ENCODE measurements around the gene PITPNC1.
"Not testable (repeated sequence)": the region's sequence is repeated elsewhere in the genome, so short reads cannot be mapped to it uniquely, and the experiment has no call there.

The PITPNC1 gene

GRCh38 chr17:67369676-67370075, 7.4 kb upstream of the PITPNC1 start:
- DNase-seq (ENCODE audit: low read depth in 3 of 3): no peak

- DNase-seq (ENCODE audit: low read depth in 3 of 3): no peak
Measured at GRCh38 chr17:67372751-67373150, 4.3 kb upstream of the PITPNC1 start.

- DNase-seq (ENCODE audit: low read depth in 3 of 3): peak; percentile 74 to 84 (median 76)
Measured at GRCh38 chr17:67374329-67375053, 2.6 kb upstream of the PITPNC1 start.

DNA sequence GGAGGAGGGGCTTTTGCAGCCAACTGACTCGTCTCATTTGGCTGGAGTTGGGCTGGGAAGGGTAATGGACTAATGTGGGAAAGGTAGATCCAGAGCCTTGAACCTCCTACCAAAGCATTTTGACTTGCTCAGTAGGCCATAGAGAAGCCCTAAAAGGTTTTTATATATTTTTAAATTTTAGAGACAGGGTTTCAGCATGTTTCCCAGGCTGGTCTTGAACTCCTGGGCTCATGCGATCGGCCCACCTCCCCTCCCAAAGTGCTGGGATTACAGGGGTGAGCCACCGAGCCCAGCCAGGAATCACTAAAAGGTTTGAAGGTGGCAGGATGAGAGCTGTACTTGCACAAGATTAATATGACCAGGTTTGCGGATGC, 2.0 kb upstream of the PITPNC1 start:
- no peak for DNase-seq (ENCODE audit: low read depth in 3 of 3)

- no peak for DNase-seq (ENCODE audit: low read depth in 3 of 3)
Measured at GRCh38 chr17:67375716-67376115, 1.4 kb upstream of the PITPNC1 start.

DNA sequence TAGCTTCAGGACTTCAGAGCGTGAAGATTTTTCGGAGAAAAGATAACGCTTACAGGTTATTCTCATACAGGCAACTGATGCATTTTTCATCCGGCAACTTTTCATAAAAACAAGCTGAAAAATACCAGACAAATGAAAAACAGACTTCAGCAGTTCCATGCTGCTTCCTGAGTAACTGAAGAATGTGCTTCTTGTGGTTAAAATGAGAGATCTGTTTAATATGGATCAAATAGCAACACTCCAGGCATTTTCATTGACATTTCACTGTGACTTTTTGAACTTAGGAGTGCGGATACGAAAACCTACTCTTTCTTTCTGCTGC, 705 bp upstream of the PITPNC1 start:
- no peak for DNase-seq (ENCODE audit: low read depth in 3 of 3)

GRCh38 chr17:67377488-67378453, 690 bp downstream of the PITPNC1 start:
- DNase-seq (ENCODE audit: low read depth in 3 of 3): peak in 2 of 3 experiments; percentile 27 to 28

DNA sequence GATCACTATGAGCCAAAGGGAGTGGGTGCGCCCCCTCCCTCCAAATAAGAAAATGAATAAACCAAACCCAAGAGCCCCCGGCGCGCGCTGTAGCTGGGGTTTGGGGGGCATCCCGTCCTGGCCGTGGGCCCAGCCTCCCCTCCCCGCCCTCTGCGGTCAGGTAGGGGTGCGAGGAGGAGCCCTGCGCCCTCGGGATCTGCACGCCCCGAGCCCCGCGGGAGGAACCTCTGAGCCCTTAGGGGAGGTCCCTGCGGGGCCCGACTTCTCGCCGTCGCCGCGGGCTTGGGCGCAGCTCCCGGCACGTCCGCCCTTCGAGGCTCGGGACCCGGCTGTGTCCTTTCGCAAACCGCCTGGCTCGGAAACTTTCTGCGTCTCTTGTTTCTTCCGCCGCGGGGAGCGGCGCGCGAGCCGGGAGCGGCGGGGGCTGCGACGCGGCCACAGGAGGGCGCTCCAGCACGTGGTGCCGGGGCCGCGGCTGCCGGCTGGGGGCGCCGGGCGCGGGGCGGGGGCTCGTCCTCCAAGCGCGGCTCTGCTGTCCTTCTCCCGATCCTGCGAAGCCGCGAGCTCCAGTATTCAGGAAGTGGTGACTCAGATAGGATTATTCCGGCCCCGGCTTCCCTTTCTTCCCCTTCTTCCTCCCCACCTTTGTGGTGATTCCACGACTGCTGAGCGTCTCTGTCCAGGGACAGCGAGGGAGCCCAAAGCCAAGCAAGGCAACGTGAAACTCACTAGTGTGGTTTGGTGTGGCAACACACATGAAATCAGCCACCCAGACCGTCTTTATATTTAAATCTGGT, 1.6 kb downstream of the PITPNC1 start:
- peak; percentile 59 to 65 (median 62) for DNase-seq (ENCODE audit: low read depth in 3 of 3)

DNA sequence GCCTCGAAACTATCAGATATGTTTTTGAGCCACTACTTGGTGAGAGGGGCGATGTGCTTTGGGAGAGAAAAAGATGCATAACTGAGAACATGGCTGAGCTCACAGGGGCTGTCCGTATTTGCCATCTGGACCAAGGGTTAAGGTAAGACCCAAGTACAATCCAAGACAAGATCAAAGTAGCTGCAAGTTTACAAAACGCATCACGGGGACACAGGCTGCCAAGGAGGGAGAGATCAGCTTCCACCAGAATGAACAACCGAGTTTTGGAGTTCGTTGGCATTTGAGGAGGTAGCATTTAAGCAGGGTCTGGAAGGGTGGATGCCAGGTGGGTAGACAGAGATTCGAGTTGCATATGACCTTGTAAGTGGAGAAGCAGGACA, 2.2 kb downstream of the PITPNC1 start:
- DNase-seq (ENCODE audit: low read depth in 3 of 3): no peak

DNA sequence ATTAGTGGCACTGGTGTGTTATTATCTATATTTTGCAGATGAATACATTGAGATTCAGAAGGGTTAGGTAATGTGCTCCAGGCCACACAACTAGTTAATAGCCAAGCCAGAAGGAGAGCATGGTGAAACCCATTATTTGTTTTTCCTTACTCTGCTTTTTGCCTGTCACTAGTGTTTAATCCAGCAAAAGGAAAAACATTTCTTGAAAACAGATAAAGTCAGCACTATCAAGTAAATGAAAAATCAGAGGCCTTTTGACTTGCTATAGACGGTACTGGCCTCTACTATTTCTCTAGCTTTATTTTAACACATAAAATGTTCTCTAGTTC, 4.8 kb downstream of the PITPNC1 start:
- no peak for DNase-seq (ENCODE audit: low read depth in 3 of 3)

- no peak for DNase-seq (ENCODE audit: low read depth in 3 of 3)
Measured at GRCh38 chr17:67385122-67385988, 8.3 kb downstream of the PITPNC1 start.

GRCh38 chr17:67386965-67387551, 10.0 kb downstream of the PITPNC1 start:
- DNase-seq (ENCODE audit: low read depth in 3 of 3): peak; percentile 37 to 70 (median 45)

DNA sequence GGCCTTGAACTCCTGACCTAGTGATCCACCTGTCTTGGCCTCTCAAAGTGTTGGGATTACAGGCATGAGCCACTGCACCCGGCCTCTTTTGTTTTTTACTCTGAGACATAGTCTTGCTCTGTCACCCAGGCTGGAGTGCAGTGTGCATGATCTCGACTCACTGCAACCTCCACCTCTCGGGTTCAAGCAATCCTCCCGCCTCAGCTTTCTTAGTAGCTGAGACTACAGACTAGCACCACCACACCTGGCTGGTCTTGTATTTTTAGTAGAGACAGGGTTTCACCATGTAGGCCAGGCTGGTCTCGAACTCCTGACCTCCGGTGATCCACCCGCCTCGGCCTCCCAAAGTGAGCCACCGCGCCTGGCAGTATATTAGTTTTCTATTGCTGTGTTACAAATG, 11.5 kb downstream of the PITPNC1 start:
- not testable (repeated sequence) for DNase-seq (ENCODE audit: low read depth in 3 of 3)

DNA sequence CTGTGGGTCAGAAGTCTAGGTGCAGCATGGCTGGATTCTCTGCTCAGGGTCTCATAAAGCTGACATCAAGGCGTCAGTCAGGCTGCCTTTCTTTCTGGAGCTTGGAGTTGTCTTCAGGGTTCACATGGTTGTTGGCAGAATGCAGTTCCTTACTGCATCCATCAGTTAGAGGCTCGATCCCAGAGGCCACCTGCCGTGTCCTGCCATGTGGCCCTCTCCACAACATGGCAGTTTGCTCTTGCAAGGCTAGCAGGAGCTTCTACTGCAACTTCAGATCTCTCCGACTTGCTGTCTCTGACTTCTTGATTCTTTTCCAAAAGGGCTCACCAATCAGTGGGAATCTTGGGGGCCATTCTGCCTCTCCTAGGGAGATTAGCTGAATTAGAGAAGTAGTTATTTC, 11.9 kb downstream of the PITPNC1 start:
- no peak for DNase-seq (ENCODE audit: low read depth in 3 of 3)

- DNase-seq (ENCODE audit: low read depth in 3 of 3): no peak
Measured at GRCh38 chr17:67390006-67390645, 13.0 kb downstream of the PITPNC1 start.

GRCh38 chr17:67390646-67391361, 13.7 kb downstream of the PITPNC1 start:
- peak in 1 of 3 experiments; percentile 44 for DNase-seq (ENCODE audit: low read depth in 3 of 3)

DNA sequence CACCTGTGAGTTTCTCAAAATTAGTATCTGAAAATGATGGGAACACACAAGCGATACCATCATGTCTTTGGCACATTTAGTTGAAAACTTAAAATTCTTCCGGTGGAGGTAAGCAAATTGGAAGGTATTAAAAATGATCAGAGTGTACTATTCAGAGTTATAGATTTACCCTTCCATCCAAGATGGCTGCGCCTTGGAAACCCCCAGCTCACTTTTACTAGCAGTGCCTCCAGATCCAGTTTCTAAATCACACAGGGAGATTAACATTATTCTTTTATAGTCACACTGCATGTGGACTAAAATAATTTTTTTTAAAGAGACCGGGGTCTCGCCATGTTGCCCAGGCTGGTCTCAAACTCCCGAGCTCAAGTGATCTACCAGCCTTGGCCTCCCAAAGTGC, 15.0 kb downstream of the PITPNC1 start:
- no peak for DNase-seq (ENCODE audit: low read depth in 3 of 3)

- no peak for DNase-seq (ENCODE audit: low read depth in 3 of 3)
Measured at GRCh38 chr17:67393809-67394397, 16.8 kb downstream of the PITPNC1 start.

- no peak for DNase-seq (ENCODE audit: low read depth in 3 of 3)
Measured at GRCh38 chr17:67399676-67400075, 22.6 kb downstream of the PITPNC1 start.

Data from stimulated activated CD4-positive, alpha-beta T cell treated with anti-CD3 and anti-CD28 coated beads, TNF-alpha, amount 100 ng/mL, for 4 hours (primary cell).